SH-SY5Y (cell line): ENCODE data around the gene PTGIS.

ENCODE experiments used
- GATA2 ChIP-seq: IDR thresholded peaks from 2 replicates; pipeline ENCODE4 v1.6.1; 2011; ENCODE audit warnings: mild to moderate bottlenecking, low read depth, low read length
- GATA3 ChIP-seq: IDR thresholded peaks from 2 replicates; pipeline ENCODE4 v1.6.1; 2011; ENCODE audit warnings: low read depth, mild to moderate bottlenecking, low read length, moderate library complexity

PTGIS gene

DNA sequence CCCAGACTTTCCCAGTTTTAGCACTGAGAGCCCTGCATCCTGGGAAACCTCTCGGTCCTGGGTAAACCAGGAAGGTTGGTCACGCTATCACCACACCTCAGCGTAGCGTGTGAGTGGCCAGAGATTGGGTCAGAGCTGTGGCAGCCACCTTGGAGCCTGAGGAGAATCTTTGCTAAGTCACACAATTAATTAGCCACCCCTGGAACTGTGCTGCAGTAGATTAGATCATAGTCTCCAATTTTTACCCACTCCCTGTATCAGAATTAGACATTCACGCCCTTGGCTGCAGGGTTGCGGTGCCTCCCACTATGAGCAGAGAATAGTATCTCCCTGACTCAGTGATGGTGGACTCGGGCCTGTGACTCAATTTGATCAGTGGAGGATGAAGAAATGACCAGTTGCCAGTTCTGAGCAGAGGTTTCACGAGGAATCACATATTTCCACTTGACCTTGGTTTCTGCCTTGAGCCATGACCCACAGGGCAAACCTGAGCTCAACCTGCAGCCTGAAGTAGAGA is 6.0 kb upstream of the PTGIS start:
- TF ChIP-seq GATA3 (no peak), GATA2 (no peak)

DNA sequence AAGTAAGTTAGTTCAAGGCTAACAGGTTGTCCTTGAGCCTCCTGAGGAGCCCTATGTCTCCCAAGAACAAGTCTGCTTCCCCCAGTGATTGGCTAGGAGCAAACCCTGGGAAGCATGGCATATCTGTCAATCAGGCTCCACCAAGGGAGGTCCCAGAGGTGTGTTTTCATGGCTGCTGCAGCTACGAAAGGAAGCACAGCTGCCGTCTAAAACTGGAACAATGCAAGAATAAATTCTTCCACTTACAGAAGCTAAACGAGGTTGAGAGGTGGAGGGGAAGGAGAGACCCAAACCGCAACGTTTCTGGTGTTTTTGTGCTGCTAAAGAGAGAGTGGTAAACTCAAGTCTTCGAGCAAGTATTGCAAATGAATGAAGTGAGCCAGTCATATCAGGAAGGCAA is 4.9 kb upstream of the PTGIS start:
- no peak for TF ChIP-seq GATA2
- no peak for TF ChIP-seq GATA3

DNA sequence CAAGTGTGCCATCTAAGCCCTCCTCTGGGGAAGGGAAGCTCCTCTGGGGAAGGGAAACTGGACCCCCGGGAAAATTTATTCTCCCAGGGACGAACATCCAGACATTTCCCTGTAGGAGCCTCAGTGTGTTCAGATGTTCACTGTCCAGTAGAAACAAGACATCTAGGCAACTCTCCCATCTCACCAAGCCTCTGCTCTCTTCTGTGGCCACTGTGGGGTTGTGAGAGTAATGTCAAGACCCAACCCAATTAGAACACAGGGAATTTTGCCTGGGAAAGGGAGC is 3.6 kb upstream of the PTGIS start:
- TF ChIP-seq GATA2 (no peak), GATA3 (no peak)

DNA sequence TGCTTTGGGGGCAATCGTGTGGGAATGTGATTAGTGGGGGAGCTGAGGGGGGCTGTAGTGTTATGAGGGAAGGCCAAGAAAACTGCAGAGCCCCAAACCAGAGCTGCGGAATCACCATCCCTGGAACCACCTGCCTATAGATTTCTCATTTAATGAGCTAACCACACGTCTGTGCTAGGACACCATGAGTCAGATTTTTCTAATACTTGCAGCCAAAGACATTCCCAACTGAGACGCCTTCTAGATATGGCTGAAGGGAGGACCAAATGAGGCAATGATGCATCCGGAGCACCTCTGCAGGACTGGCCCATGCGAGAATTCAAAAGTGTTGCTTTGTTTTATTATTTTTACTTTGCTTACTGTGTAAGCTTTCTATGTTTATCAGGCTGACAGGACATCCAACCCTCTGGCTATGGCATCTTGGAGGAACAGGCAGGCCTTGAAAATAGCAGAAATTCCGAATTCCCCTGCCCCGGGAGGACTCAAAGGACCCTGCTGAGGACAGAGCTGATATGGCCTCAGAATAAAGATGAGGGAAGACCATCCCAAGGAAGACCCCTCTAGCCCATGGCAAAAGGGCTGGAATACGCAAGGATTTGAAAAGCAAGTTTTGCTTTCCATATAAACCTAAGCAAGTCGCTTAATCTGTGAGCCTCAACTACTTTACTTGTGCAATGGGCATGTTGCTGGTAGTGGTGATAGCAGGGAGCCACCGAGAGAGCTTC is 3.1 kb upstream of the PTGIS start:
- TF ChIP-seq GATA3 (no peak), GATA2 (no peak)

DNA sequence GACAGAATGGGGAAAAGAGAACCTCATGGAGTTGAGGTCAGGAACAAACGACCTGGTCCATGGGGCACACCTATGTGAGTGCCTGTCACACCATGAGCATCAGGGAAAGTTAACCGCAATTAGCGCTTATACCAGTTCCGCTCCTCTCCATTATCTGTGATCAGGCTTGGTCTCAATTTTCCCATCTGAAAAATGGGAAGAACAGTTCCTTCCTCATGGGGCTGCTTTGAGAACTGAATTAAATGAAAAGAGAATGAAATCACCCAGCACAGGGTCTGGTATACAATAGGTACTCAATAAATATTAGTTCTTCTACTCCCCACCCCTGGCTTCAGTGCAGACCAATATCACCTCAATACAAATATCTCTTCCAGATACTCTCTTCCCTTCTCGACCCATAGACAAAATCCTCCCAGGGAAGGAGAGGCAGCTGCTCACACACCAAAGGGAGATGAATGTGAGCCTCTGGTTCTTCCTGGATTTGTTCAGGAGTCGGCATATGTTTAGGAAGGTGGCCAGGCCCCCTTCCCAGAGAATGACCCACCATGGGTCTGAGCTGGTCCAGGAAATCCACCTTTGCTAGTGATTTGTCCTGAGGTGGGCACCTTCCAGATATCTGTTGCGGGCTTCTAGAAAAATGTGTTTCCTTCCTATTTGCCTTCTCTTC is 2.4 kb upstream of the PTGIS start:
- TF ChIP-seq GATA2, result no peak
- TF ChIP-seq GATA3, result no peak

DNA sequence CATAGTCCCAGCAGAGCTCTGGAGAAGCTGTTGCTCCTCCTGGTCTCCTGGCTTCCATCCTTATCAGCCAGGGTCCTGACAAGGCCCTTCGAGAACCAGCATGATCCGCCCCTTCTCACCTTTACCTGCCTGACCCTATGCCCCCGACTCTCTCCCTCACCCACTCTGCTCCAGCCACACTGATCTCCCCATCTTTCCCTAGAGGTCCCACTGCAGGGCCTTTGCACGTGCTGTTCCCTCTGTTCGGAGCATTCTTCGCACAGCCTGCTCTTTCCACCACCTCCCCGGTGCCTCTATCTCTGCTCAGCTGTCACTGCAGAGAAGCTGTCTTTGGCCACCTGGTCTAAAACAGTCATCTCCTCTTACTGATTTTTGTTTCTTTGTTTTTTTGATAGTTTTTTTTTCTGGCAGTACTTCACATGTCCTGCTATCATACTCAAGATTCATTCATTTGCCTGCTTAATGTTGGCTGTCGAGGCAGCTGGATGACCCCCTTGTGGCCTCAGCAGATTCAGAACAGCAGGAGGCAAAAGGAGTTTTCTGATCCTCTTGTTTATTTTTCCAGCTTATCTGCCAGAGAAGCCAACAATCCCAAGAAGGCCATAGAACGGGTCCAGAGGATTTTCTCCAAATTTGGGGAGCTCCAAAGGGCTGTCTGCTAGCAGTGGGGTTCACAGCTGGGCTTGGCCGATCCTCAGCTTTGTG is 1.6 kb upstream of the PTGIS start:
- TF ChIP-seq GATA3 (no peak), GATA2 (no peak)

DNA sequence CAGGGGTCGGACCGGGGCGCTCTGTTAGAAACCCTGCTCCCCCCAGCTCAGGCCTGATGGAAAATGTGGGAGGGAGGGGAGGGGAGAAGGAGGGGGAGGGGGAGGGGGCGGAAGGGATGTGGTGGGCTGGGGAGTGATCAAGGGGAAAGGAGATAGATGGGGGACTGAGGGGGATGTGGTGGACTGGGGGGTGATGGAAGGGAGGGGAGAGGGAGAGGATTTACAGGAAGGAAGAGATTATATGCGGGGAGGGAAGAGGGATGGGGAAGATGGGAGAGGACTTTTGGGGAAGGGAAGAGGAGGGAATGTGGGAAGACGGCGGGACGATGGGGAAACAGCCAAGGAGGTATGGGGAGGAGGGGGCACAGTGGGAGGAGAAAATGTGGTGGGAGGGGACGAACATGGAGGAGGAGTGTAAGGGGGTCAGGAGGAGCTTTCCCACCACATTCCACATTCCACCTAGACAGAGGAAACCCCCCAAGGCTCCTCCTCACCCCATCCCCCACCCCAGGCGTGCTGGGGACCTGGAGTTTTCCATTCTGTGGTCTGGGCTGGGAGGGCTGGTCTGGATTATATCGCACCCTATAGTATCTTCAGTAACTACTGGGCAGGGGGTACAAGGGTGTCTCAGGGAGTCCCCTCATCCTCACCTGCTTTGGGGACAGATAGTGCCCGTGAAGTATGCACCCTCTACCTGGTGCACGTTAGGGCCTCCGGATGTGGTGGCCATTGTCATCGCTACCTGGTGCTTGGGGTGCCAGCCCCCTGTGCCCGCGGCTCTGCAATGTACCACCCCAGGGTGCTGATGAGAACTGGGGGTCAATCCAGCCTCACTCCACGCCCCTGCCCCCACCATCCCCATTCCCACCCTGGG is 578 bp upstream of the PTGIS start:
- TF ChIP-seq GATA3 (no peak), GATA2 (no peak)

DNA sequence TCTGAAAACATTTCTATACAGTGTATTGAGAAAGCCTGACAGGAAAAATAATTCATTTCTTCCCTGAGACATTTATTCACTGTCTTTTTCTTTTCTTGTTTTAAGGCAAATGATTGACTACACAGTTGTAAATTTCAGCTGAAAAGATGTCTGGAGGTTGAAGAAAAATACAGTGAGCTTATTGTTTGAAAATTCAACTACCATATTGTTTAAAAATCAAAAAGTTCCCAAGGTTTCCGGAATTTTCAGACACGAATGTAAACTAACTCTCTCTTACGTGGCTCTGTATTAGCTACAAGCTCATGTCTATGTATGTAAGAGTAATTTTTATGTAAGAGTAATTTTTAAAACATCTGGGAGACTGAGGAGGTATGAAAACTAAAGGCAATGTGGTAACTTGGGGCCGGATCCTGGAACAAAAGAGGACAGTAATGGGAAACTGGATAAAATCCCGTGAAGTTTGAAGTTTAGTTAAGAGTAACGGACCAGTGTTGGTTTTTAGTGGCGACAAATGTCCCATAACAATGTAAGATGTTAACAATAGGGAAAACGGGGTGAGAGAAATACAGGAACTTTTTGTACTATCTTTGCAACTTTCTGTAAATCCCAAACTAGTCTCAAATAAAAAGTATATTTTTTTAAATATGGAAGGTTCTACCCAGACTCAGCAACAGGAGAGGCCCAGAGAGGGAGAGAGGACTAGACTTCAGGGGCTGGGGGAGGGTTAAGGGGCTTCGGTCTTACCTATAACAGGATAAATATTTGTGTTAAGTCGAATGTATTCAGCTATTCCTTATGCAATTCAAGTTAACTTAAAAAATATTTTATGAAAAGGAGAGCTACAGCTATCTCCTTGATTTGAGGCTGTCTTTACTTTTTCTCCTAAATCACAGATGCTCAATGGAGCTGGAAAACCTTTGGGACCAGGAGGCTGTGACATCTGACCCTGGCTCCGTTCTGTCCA is 1.3 kb downstream of the PTGIS start:
- TF ChIP-seq GATA2 (no peak), GATA3 (no peak)

DNA sequence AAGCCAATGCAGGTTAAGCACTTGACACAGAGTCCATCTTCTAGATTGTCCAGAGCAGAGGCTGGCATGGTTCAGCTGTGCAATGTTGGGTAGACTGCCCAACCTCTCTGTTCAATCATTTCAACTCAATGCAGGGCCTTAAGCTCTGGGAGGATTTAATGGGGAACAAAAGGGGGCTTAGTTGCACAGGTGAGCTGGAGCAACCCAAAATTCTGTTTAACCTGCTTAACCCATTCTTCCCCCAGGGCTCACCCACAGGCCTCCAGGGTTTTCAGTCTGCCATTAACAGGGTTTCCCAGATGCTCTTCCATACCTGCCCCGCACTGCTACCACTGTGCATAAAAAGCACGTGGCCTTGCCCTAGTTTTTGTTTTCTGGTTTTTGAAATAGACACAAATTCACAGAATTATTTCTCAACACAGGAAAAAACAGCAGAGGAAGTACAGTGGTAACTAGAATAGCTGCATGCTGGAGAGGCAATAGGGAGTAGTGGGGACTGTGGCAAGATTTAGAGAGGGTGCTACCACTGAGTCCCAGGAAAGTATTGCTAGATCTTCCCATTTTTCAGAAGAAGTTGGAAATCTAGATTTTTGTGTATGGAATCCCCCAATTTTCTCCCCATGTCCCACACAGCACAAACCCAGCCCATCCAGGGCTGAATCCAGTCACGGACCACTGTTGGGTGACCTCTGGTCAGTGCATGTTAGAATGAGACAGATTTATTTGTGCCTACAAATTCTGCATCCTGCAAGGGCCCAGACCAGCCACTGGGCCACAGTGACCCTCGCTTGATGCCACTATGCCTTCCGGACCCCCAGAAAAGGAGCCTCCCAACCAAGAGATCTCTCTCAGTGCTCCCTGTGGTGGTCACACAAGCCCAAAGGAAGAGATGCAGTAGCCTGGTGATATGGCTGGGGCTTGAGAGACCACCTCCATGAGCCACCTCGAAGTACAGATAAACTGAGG is 4.6 kb downstream of the PTGIS start:
- TF ChIP-seq GATA2 (no peak), GATA3 (no peak)

DNA sequence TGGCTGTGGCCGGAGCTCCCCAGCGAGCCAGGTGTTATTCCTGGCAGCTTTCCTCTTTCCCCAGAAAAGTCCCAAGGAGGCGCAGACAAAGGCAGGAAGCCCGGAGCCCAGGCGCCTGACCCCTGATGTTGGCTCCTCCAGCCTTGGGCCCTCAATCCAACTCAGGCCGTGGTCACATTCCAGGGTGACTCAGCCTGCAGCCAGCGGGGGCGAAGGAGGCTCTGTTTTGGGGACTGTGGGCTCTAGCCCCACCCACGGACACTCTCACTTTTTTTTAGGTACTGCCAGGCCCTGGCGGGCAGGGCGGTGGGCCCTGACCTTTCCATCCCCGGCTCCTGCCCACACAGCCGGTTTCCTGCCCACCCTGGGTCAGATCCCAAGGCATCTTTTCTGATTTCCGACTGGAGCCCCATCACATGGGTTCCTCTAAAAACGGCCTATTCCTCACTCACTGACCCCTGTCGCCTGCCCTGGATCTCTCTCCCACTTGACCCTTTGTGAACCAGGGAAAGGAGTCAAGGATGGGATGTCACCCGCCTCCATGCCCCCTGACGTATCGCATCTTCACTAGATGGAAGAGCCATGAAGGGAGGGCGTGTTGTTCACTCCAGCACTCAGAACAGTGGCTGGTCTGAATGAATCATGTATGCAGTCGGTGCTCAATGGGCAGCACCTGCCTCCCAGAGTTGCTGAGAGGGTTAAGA is 5.5 kb downstream of the PTGIS start:
- TF ChIP-seq GATA2, result no peak
- TF ChIP-seq GATA3, result no peak

DNA sequence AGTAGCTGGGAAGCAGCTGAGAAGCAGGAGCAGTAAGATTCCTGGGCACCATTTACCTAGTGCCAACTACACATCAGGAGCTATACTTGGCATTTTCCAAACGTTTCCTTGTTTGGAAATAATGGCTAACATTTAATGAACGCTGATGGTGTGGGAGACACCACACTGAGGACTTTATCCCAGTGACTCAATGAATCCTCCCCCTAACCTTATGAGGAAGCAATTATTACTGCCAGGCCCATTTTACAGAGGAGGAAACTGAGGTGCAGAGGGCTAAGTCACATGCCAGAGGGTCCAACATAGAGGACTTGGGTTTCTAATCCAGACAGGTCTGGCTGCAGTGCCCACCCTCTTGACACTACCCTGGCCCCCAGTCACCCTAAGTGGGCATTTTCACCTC is 6.1 kb downstream of the PTGIS start:
- TF ChIP-seq GATA3 (no peak), GATA2 (no peak)

DNA sequence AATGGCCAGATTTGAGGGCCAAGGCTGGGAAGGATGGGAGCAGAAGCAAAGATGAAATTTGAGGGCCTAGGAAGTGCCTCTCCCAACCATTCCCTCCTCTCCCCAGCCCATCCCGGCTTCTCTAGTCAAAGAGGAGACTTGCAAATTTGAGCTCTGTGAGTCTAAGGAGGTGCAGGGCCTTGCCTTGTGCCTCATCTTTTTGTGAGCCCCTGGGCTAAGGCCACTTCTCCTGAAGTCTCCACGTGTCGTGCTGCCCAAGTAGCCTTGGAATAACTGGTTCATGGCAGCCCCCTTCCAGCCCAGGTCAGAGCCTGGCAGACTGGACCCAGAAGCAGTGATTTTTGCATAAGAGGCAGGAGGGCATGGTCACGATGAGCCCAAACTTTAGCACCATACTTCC is 6.7 kb downstream of the PTGIS start:
- no peak for TF ChIP-seq GATA3
